NCI-H1436 (cell line): ENCODE results near the gene PCGF6.
A peak's percentile ranks its signal among the peaks of the same experiment; 100 is the strongest.
"Not testable (repeated sequence)": the region's sequence is repeated elsewhere in the genome, so short reads cannot be mapped to it uniquely, and the experiment has no call there.

Source experiments
- DNase-seq: peaks from one replicate; lab custom pipeline; 2025; lab: John Stamatoyannopoulos, UW

The PCGF6 gene

DNA sequence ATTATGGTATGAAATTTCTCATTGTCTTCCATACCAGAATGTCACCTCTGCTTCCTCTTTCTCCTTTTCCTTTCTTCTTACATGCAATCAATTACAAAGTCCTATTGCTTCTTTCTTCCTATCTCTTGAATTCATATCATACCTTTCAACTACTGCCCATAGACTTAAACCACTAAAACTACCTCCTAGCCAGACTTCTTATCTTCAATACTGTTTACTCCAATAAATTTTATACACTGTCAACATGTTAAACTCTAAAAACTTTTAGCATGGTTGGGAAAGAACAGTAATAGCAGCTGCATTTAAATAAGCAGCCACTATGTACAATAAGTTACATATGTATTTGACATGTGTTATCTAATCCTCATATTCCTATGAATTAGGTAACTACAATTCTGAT lies 34.9 kb downstream of the PCGF6 start:
- no peak for DNase-seq

DNA sequence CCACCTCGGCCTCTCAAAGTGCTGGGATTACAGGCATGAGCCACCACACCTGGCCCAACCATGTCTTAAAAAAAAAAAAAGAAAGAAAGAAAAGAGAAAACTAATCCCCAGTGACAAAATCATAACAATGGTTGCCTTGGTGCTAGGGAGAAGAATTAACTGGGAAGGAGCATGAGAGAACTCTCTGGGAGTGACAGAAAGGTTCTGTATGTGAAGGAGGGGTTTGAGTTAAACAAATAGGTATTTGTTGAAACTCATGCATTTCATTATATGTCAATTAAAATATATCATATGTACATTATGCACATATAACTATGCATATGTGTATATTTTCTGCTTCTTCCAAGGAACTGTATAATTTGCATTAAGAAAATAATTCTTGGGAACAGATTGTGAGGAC lies 40.7 kb downstream of the PCGF6 start:
- no peak for DNase-seq

DNA sequence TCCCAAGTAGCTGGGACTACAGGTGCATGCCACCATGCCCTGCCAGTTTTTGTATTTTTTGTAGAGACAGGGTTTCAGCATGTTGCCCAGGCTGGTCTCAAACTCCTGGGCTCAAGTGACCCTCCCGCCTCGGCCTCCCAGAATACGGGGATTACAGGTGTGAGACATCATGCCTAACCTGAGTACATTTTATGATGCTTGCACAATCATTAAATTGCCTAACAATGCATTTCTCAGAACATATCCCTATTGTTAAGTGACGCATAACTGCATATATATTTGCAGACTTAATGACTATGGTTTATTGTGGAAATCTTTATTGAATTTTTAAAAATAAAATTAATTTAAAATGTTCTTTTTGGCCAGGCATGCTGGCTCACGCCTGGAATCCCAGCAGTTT lies 43.3 kb downstream of the PCGF6 start:
- DNase-seq, result no peak

DNA sequence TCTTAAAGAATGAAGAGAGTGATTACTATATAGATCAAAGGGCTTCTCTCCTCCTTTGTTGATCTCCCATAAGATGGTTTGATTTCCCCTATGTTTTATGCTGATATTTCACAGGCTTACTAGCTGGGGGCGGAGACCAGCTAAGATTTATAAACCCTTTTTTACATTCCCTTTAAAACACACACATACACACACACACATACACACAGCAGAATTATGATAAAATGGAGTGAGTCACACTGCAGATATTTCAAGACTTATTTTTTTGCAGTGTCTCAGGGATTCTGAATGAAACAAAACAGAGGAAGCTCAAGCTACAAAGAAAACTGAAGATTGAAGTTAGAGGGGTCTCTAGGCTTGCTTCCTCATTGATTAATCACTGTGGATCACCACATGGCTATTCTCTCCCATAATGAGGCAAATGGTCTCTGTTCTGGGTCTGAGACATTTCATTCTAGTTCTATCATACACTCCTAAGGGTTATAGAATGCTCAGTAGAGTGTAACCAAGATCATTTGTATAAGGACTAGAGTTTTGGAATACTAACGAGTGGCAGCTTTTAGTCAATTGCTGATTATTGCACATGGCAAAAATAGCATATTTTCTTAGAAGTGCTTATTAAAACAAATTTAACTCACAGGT lies 55.4 kb downstream of the PCGF6 start:
- no peak for DNase-seq

DNA sequence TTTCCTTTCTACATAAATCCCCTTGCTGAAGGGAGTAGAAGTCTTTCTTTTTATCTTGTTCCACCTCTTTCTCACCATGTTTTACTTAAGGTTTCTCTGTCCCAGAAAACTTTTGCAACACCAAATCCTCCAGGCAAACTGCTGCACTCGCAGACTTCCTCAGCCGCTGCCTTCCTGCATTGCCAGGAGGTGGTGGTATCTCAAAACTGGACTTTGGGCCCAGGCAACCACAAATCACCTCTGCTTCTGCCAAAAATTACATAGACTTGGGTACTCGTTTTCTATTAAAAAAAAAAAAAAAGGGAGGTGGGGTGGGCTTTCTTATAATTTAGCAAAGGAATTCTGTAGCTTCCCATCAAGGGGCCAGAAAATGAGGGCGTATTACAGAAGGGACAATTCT lies 59.4 kb downstream of the PCGF6 start:
- no peak for DNase-seq

DNA sequence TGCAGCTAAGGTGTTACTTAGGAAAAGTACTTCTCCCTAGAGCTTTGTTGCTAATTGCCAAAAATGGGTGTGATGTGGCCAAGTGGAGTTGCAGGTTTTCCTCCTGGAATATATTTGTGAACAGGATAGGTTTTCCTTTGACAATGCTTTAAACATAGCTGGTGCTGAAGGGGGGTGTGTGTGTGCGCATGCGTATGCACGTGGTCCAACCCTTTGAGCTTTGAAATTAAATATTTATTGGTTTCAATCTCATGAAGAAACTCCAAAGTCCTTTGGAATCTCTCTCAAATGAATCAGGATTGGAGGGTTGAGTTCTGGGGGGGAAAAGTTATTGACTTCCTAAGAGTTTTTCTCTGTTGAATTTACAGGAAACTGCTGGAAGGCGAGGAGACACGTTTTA lies 62.9 kb downstream of the PCGF6 start:
- no peak for DNase-seq

DNA sequence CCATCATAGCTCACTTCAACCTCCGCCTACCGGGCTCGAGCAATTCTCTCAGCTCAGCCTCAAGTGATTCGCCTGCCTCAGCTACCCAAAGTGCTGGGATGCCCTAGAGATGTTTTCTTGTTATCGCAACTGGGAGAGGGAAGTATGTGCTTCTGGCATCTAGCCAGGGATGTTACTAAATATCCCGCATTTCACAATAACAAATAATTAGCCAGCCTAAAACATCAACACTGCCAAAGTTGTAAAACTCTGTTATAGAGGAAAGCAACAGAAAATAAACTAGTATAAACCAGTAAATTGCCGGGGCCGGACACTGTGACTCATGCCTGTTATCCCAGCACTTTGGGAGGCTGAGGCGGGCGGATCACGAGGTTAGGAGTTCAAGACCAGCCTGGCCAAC lies 66.8 kb downstream of the PCGF6 start:
- no peak for DNase-seq

DNA sequence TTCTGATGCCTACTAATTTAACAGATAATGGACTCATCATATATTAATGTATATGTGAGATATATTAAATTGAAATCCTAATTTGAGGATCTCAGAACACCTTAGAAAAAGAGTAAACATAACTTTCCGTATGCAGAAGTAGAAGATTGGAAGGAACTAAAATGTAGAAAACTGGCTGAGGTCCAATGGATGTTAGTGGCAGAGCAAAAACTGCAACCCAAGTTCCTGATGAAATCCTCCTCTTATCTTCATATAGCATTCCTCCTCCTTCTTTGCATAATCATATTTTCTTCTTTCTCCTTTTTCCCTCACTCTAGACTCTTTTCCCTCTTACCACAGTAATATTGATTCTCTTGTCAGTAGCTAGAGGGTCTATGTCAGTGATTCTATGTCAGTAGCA lies 68.0 kb downstream of the PCGF6 start:
- no peak for DNase-seq

DNA sequence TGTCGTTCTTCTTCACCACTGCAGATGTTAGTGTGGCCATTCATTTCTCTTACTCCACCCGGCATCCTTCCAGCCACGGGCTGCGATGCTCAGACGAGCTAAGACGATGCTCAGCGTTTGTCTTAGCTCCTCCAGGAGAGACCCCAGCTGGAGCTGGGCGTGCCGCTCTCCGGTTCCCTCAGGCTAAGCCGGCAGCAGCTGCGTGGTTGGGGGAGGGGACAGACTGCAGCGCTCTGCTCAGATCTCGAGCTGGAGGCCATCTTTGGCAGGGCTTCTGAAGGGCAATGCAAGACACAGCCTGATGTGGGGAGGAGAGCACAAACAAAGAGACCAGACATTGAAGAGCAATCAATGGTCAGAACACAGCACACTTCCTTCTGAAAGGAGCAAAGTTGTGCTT lies 69.2 kb downstream of the PCGF6 start:
- DNase-seq, result peak; percentile 88

DNA sequence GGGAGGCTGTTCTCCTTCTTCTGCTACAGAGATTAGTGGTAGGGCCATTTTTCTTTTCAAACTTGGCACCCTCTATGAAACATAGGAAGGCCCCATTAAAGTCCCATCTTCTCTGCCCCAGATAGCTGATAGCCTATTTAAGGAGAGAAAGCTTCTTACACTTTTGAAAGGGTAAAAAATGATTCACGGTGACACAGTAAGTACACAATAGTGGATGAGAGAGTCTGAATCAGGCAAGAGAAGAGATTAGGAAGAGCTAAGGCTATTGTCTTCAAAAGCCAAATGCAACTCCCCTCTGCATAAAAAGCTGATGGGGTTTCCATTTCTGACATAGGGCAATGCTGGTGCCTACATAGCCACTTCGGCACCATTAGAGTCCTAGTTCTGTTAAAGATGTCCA lies 70.4 kb downstream of the PCGF6 start:
- DNase-seq, result no peak

DNA sequence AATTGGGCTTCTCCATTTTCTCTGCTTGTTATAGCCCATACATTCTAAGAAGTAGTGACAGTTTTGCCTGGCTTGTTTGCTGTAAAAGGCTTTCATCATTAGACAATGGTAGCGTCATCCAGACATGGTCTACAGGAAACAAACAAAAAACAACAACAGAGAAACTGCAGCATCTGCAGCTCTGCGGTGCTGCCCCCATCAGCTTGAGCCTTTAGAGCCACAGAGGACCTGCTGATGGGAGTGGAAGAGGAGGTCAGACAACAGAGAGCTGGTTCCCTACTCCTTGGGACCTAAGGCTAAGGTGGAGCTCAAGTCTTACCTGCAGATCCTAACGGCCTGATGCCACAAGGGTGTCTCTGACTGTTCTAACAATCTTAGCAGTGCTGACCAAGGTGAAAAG lies 70.9 kb downstream of the PCGF6 start:
- DNase-seq, result no peak

DNA sequence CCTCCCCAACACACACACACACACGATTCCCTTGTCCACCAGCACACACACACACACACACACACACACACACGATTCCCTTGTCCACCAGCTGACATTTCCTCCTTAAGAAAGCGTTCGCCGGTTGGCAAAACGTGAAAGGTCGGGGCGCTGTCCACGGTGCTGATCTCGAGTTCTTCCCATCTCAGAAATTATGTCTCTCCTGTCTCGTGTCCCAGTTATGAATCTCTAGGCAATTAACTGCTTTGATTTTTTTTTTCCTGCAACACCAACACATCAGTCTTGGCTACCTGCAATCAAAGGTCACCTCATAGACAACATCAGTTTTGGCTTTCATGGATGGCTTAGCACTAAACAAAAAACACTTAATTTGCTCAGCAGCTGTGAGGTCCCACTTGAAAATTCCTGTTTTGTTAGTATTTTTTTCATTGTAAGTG lies 72.1 kb downstream of the PCGF6 start:
- no peak for DNase-seq

DNA sequence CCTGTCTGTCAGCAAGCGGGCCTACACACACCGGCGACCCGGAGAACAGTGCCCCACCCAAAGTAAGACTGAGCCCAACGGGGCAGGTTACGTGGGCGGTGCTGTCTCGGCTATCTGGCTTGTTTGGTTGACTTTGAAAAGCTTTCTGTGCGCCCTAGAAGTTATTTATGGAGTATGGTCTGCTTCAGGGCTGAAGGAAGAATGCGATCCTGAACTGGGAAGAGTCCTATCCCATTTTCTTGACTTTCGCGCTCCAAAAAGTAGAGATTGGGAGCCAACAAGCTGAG lies 72.5 kb downstream of the PCGF6 start:
- DNase-seq, result no peak

DNA sequence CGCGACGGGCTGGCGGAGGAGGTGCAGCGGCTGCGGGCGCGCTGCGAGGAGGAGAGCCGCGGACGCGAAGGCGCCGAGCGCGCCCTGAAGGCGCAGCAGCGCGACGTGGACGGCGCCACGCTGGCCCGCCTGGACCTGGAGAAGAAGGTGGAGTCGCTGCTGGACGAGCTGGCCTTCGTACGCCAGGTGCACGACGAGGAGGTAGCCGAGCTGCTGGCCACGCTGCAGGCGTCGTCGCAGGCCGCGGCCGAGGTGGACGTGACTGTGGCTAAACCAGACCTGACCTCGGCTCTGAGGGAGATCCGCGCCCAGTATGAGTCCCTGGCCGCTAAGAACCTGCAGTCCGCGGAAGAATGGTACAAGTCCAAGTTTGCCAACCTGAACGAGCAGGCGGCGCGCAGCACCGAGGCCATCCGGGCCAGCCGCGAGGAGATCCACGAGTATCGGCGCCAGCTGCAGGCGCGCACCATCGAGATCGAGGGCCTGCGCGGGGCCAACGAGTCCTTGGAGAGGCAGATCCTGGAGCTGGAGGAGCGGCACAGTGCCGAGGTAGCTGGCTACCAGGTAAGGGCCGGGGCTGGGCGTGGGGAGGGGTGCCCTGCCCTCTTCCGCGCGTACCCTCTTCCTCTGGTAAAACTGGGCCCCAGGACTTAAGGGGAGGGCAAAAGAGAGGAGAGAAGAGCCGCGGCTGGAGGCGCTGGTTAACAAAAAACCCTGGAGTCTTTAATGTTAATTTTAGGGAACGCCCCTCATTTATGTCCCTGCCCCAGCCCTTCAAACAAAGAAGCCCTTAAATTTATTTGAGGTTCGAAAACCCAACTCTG lies 73.0 kb downstream of the PCGF6 start:
- DNase-seq, result no peak

DNA sequence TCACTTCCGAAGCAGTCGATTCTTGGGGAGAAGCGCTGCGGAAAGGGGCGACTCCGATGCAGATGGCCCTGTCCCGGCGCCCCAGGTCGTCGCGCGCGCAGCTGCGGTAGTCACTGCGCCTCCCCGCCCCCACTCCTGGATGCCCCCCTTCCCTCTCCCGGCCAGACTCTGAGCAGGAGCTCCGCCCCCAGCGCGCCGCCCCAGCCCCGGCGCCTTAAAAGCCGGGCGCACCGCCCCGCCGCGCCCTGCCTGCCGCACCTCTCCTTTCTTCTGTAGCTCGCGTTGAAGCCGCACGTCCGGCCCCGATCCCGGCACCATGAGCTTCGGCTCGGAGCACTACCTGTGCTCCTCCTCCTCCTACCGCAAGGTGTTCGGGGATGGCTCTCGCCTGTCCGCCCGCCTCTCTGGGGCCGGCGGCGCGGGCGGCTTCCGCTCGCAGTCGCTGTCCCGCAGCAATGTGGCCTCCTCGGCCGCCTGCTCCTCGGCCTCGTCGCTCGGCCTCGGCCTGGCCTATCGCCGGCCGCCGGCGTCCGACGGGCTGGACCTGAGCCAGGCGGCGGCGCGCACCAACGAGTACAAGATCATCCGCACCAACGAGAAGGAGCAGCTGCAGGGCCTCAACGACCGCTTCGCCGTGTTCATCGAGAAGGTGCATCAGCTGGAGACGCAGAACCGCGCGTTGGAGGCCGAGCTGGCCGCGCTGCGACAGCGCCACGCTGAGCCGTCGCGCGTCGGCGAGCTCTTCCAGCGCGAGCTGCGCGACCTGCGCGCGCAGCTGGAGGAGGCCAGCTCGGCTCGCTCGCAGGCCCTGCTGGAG lies 73.8 kb downstream of the PCGF6 start, which contains the start of gene INA:
TSS of gene INA (plus strand) at position 243 of the 817 bp plus-strand sequence. CDS start at position 317, 74 bp downstream.
- DNase-seq, result peak; percentile 77

DNA sequence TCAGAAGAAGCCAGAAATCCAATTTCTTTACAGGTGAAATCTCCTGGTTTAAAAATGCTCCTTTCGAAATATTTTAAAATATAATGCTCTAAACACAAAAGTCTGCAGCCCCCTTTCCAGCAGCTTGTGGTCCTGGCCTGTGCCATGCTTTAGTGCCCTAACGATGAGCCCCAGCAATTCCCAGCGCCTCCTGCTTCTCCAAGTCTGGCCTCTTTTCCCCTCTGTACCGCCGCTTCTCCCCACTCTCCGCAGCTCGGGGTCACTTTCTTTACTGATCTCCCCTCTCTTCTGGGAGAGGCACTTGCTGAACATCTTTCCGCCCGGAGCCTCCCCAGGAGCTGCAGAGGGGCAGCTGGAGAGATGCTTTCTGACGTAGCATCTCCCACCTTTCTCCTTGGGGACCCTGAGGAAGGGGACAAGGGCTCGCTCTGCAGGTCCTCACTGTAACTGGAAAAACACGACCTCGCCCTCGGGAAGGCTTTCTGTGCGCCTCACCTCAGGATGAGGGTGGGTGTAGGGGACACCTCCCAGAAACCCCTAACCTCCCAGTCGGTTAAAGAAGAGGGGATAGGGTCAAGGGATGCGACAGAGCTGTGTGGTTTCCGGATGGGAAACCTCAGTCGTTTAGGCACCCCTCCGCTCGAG lies 74.6 kb downstream of the PCGF6 start:
- no peak for DNase-seq

DNA sequence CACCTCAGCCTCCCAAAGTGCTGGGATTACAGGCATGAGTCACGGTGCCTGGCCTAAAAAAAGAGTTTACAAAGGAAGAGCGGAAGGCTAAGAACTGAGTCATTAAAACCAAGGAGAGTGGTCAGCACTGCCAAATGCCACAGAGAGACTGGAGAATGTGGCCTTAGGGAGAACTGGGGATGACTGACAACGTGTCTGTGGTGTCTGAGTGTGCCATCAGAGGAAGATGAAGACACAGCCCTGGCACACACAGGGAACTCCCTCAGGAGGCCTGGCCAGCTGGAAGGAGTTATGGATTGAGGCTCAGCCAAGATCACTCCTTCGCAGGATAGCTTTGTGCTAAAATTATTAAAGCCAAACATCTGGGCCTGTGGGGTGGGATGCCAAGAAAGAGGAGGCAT lies 77.9 kb downstream of the PCGF6 start:
- DNase-seq, result no peak

DNA sequence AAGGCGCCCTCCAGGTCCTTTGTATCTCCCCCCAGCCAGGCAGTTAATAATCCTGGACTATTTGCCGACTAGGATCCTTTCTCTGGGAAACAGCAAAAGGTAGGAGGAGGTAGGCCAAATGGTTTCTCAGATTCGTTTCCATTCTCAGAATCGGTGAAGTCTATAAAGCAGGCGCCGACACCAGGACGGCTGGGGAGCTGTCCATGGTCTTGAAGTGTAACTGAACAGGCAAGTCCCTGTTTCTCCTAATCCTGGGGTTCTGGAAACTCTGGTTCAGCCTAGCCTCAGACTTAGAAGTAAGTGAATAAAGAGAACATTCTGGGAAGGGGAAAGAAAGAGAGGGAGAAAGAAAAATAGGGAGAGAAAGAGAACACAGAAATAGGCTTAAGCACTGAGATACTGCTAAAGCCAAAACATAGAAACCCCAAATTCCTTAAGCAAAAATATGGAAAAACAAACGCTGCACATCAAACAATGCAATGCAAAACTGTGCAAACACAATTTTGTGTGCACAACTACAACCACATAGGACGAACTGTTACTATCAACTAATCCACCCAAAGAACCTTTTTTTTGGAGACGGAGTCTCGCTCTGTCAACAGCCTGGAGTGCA lies 85.1 kb downstream of the PCGF6 start:
- DNase-seq, result no peak

DNA sequence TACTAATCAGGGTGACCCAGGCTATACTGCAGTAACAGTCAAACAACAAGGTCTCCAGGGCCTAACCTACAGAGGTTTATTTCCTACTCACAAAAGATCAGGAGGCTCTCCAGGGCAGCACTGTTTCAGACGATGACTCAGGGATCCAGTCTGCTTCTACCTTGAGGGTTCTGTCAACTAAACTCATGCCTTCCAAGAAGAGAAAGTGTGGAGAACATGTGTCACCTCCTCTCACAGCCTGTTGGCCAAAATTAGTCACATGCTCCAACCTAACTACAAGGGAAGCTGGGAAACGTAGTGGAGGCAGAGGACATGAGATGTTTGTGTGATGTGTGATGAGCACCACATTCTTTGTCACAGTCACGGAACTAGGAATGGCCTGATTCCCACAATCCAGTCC lies 88.7 kb downstream of the PCGF6 start:
- DNase-seq, result no peak

DNA sequence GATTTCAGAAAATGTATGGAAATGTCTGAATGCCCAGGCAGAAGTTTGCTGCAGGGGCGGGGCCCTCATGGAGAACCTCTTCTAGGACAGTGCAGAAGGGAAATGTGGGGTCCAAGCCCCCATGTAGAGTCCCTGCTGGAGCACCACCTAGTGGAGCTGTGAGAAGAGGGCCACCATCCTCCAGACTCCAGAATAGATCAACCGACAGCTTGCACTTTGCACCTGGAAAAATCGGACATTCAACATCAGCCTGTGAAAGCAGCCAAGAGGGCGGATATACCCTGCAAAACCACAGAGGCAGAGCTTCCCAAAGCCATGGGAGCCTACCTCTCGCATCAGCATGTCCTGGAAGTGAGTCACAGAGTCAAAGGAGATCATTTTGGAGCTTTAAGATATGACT lies 91.0 kb downstream of the PCGF6 start:
- no peak for DNase-seq

DNA sequence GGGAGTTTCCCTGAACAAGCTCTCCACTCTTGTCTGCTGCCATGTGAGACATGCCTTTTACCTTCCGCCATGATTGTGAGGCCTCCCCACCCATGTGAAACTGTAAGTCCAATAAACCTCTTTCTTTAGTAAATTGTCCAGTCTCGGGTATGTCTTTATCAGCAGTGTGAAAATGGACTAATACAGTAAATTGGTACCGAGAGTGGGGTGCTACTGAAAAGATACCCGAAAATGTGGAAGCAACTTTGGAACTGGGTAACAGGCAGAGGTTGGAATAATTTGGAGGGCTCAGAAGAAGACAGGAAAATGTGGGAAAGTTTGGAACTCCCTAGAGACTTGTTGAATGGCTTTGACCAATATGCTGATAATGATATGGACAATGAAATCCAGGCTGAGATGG lies 92.0 kb downstream of the PCGF6 start:
- DNase-seq, result not testable (repeated sequence)

DNA sequence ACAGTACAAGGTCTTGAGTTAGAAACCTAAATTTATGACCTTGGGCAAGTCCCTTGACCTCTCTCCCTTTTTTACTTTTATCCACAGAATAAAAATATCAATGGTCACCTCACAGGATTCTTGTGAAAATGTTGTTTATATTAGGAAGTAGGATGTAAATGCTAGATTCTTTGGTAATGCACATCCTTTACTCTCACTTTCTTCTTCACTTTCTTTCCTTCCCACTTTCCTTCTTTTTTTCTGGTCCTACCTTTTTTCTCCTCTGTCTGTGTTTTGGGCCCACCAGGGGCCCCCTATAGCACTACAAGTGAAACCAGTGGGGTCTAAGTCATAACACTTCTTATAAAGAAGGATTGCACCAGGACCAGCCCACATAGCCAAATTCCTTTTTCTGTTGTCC lies 93.1 kb downstream of the PCGF6 start:
- DNase-seq, result no peak
